GM23248 (cell line): ENCODE data around the gene SPTBN5.

Experiments used
- EZH2 ChIP-seq: fragments of 200-600 bp; sonication (generic); IDR thresholded peaks from 2 replicates; pipeline ENCODE4 v1.6.1; 2018; ENCODE audit warnings: antibody characterized with exemption, mild to moderate bottlenecking; ENCODE audit not compliant: insufficient read depth, poor library complexity, severe bottlenecking
- EZH2phosphoT487 ChIP-seq: fragments of 200-600 bp; sonication (generic); IDR thresholded peaks from 2 replicates; pipeline ENCODE4 v1.6.1; 2018; ENCODE audit warnings: antibody characterized with exemption, moderate library complexity, mild to moderate bottlenecking, low read depth; ENCODE audit not compliant: insufficient read depth

- TF ChIP-seq EZH2: no peak
- TF ChIP-seq EZH2phosphoT487: no peak
These were observed 7.6 kb upstream of the SPTBN5 start for GRCh38 chr15:41901431-41901830.
